ENCODE measurements around the gene AP2A1. TPM values are rescaled to one million over a fixed set of nuclear protein-coding genes. Genes with fewer than 3 reads are reported as not detected.

AP2A1 gene
- total RNA-seq, 1 donor from 2014 or later = 52.1 TPM

DNA sequence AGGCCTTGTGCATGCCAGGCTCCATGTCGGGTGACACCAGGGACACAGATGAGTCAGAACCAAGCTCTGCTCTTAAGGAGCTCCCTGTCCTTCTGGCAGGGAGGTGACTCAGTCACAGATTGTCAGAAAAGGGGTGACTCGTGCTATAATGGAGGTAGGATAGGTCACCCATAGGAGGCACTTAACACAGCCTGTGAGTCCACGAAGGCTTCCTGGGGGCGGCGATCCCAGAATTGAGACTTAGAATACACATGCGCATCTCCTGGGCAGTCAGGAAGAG, 26.7 kb downstream of the AP2A1 start:
- no peak for DNase-seq

GRCh38 chr19:49795615-49796014, 28.8 kb downstream of the AP2A1 start:
- no peak for DNase-seq

- no peak for DNase-seq
Measured at GRCh38 chr19:49798574-49798973, 31.8 kb downstream of the AP2A1 start.

GRCh38 chr19:49799271-49799797, 32.5 kb downstream of the AP2A1 start:
- no peak for DNase-seq

GRCh38 chr19:49799798-49800376, 33.1 kb downstream of the AP2A1 start:
- DNase-seq = peak; percentile 20

DNA sequence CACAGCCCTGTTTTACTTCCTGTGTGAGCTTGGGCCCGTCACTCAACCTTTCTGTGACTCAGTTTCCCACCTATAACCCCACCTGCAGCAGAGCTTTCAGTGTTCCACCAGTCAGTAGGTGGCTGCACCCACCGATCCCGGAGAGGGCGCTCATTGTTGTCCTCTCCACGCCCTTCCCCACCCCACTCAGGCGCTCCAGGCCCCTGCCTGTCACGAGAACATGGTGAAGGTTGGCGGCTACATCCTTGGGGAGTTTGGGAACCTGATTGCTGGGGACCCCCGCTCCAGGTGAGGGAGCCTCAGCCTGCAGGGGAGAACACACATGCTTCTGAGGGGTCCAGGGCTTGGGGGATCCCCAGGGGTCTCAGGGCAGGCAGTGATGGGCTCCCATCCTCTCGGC, 34.0 kb downstream of the AP2A1 start:
- no peak for DNase-seq

DNA sequence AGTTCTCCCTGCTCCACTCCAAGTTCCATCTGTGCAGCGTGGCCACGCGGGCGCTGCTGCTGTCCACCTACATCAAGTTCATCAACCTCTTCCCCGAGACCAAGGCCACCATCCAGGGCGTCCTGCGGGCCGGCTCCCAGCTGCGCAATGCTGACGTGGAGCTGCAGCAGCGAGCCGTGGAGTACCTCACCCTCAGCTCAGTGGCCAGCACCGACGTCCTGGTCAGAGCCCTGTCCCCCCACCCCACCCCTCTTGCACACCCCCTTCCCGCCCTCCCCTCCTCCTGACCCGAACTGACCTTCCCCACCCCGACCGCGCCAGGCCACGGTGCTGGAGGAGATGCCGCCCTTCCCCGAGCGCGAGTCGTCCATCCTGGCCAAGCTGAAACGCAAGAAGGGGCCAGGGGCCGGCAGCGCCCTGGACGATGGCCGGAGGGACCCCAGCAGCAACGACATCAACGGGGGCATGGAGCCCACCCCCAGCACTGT, 34.6 kb downstream of the AP2A1 start:
- no peak for DNase-seq

GRCh38 chr19:49801966-49802661, 35.3 kb downstream of the AP2A1 start:
- peak; percentile 37 for DNase-seq

GRCh38 chr19:49802836-49803528, 36.2 kb downstream of the AP2A1 start:
- no peak for DNase-seq

DNA sequence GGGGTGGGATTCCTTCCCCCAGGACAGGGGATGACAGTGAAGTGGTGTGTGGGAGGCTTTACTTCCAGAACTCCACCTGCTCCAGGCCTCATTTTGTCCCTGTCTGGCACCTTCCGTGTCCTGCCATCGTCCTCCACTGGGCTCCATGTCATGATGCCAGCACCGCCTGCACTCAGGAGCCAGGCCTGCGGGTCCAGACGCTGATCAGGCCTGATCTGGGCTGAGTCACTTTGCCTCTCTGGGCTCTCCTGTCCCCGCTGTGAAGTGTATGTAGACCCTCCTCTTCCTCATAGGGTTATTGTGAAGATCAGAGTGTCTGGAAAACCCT, 36.7 kb downstream of the AP2A1 start:
- no peak for DNase-seq

DNA sequence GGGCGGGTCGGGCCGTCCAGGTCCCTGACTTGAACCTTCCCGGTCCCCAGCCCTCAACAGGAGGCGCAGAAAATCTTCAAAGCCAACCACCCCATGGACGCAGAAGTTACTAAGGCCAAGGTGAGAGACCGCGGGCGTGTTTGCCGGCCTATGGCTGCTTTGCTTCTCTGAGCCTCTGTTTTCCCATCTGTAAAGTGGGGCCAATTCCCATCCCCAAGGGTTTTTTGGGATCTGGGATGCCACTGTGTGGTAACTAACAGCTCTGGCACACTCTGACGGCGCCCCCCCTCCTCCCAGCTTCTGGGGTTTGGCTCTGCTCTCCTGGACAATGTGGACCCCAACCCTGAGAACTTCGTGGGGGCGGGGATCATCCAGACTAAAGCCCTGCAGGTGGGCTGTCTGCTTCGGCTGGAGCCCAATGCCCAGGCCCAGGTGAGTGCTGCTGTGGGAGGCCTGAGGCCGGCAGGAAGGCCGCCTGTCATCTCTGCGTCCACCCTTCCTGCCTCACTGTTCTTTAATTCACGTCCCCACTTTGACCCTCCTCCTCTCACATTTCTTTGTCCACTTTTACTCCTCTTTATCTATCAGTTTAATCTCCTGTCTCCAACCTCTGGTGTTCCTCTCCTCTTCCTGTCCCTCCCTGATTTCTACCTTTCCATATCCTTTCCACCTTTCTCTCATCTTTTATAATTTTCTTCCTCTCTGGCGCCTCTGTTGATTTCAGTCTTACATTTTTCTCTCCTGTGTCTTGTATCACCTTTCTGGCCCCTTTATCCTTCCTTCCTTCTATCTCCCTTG, 39.2 kb downstream of the AP2A1 start:
- DNase-seq = no peak

GRCh38 chr19:49806620-49806959, 39.8 kb downstream of the AP2A1 start:
- DNase-seq = no peak

GRCh38 chr19:49807058-49807903, 40.5 kb downstream of the AP2A1 start:
- no peak for DNase-seq

- DNase-seq = no peak
Measured at GRCh38 chr19:49807904-49808675, 41.3 kb downstream of the AP2A1 start.

- DNase-seq = peak; percentile 90
Measured at GRCh38 chr19:49808711-49809159, 41.9 kb downstream of the AP2A1 start.

DNA sequence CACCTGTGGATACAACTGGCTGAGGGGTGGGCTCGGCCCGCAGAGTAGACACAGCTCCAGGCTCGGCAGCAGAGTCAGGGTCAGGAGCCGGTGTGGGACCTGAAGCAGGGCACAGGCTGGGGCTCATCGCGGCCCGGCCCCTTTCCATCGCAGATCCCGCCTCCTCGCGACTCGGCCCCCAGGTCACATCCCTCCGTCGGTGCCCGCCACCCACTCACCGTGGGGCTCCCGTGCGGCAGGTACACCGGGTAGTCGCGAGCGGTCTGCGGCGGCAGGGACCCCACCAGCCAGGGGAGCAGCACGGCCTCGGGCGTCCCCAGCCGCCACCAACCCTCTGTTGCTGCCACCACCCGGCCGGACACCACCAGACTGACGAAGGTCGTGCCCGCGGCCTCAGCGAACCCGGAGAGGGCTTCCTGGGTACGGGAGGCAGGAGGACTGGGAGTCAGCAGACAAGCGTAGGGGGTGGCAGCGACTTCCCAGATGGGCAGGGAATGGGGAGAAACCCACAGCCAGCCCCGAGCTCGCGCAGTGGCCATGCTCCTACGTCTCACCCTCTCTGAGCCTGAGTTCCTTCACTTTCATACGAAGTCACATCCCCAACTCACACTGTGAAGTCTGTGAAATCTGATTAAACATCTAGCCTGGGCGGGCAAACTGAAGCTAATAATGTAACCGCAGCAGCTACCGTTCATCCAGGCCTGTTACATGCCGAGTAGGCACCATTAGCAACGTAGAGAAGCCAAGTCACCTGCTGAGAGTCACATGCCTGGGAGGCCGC, 42.5 kb downstream of the AP2A1 start:
- peak; percentile 31 for DNase-seq

DNA sequence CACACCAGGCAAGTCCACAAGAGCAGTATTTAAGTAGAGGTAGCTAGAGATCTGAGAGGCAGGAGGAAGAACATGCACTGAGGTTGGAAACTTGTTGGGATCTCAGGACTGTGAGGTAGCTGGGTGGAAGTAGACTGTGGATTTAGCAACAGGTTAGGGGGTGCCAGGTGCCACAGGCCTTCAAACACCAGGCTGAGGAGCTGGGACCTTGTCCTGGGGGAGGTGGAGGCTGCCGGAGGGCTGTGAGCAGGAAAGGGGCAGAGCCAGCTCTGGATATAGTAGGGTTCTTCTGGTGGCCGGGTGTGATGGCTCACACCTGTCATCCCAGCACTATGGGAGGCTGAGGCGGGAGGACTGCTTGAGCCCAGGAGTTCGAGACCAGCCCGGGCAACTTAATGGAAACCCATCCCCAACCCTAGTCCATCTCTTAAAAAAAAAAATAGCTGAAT, 43.2 kb downstream of the AP2A1 start:
- DNase-seq = no peak

- no peak for DNase-seq
Measured at GRCh38 chr19:49811328-49811727, 44.5 kb downstream of the AP2A1 start.

GRCh38 chr19:49812452-49812996, 45.7 kb downstream of the AP2A1 start:
- no peak for DNase-seq

Data from dermis blood vessel endothelial cell (primary cell).